GM18499 (cell line): ENCODE data around the gene YPEL1.
"Not testable (repeated sequence)": the region's sequence is repeated elsewhere in the genome, so short reads cannot be mapped to it uniquely, and the experiment has no call there.

Experiments
- ATAC-seq: cut with Tn5 transposase; IDR thresholded peaks from one replicate; pipeline ENCODE4 v1.9.1; 2021; ENCODE audit warnings: moderate number of reproducible peaks; ENCODE audit not compliant: insufficient read depth, unreplicated experiment

Gene YPEL1

DNA sequence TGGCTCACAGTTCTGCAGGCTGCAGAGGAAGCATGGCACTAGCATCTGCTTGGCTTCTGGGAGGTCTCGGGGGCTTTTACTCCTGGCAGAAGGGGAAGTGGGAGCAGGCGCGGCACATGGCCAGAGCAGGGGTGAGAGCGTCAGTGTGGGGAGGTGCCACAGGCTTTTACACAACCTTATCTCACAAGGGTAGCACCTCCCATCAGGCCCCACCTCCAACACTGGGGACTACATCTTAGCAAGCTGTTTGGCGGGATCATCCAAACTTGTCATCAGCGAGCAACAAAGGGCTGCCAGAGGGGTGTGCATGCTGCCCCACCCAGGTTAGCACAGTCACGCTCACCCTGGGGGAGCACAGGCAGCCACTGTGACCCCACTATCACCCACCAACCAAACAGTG is 18.9 kb upstream of the YPEL1 start:
- ATAC-seq = no peak

DNA sequence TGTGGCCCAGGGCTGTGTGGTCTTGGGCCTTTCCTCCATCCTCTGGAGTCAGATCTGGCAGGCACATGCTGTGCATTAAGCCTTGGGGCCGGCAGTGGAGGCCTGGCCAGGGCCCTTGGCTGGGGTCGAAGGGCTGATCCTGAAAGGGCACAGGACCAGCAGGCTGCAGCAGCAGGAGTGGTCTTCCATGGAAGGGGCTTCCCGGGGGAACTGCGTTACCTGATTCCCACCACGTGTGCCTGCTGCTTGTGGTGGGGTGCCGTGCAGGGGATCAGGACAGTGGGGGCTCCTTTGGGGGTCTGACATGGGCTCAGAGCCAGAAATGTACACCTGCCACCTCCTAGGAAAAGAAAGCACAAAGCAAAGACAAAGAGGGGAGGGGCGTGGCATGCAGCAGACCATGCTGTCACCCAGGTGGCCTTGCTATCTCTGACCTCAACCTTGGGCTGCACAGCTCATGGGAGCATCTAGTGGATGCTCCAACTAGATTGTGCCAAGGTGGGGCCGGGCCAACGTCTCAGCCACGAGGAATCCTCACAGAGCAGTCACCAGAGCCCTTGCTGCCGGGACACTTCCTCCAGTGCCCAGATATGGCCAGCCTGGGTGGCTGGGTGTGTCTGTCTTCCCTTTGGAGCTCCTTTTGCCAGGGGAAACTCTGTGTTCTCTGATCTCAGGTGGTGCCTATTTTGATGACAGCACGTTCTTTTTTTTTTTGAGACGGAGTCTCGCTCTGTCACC is 17.9 kb upstream of the YPEL1 start:
- ATAC-seq = no peak

DNA sequence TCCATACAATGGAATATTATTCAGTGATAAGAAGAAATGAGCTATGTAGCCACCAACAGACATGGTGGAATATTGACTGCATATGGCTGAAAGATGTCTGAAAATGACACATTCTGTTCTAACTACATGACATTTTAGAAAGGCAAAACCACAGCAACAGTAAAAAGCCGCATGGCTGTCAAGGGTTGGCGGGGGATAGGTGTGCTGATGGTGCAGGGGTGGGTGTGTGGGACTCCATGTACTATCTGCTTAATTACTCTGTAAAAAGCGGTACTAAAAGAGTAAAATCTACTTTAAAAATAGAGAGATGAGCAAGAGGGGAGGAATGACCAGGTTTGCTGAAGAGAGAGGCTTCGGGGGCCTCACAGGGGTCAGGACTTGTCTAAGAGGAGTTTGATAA is 16.7 kb upstream of the YPEL1 start:
- ATAC-seq = no peak

DNA sequence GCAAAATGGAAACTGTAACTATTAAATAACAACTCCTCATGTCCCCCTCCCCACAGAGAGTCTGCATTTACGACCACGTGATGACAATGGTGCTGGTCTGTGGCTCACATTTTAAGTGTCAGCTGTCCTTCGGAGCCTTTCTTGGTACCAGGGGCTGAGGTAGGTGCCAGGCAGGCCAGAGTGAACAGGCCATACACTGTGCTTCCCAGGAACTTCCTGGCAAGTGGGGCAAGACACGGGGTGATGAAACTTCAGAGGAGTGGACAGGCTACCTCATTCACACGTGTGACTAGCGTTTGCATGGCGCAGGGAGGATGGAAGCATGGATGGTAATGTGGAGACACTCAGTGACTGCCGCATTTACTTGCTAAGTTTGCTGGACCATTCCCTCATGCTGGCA is 10.4 kb upstream of the YPEL1 start:
- ATAC-seq = no peak

DNA sequence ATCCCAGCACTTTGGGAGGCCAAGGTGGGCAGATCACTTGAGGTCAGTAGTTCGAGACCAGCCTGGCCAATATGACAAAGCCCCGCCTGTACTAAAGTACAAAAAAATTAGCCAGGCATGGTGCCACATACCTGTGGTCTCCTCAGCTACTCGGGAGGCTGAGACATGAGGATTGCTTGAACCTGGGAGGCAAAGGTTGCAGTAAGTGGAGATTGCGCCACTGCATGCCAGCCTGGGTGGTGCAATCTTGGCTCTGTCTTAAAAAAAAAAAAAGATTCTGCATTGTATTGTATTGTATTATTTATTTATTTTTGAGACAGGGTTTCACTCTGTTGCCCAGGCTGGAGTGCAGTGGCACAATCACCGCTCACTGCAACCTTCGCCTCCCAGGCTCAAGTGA is 9.3 kb upstream of the YPEL1 start:
- not testable (repeated sequence) for ATAC-seq

DNA sequence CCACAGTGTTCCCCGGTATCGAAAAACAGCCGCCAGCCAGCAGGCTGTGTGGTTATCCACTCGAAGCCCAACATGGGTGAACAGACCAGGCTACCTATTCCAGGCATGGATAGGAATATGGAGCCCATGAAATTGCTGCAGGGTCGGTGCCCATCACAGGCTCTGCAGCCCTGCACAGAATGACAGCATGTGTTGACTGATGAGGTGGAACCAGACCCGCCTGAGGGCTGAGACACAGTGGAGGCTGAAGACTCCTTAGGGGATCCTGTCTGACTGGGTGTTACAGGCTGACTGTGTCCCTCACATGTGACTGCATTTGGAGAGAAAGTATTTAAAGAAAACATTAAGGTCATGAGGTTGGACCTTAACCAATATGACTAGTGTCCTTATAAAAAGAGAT is 6.2 kb upstream of the YPEL1 start:
- no peak for ATAC-seq

DNA sequence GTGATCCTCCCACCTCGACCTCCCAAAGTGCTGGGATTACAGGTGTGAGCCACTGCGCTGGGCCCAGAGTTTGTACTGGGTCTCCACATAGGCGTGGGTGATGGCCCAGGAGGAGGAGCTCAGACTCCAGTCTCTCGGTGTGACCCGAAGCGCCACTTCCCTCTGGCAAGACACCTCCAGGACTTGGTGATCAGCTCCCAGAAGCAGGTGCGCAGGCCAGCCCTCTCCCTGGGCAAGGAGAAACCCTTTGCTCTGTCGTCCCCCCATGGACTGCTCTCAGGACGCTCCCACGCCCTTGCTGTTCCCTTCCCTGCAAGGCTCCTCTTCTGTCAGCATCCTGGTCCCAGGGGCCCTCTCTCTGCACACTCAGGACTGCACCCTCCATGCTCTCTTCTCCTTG is 5.5 kb upstream of the YPEL1 start:
- ATAC-seq = no peak

DNA sequence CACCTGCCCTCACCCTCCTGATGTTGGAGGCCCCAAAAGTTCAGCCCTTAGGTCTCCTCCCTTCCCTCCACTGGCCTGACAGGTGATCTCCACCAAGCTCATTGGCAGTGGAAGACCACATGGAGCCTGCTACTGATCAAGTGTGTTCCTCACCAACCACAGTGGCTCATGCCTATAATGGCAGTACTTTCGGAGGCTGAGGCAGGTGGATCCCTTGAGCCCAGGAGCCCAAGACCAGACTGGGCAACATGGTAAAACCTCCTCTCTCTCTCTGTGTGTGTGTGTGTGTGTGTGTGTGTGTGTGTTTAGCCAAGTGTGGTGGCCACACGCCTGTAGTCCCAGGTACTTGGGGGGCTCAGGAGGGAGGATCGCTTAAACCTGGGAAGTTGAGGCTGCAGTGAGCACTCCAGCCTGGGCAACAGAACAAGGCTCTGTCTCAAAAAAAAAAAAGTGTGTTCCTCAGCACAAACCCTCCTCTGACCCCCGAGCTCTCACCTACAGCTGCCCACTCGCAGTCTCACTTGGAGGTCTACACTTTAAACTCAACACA is 4.3 kb upstream of the YPEL1 start:
- ATAC-seq = no peak

DNA sequence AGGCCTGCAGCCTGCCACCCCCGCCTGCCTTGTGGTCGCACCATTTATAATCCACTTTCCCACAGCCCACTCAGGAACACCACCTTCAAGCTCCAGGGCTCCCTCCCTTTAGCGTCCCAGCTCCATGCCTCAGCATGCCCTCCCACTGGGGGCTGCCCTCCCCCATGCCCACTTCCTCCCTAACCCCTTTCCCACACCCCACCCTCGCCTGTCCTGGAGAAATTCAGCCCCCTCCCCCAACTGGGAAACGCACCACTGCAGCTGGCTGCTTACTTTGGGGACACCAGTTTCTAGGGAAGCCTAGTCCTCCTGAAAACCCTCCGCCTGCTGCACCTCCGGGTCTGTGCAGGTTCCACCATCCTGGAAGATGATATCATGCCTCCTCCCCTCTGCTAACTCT is 3.4 kb upstream of the YPEL1 start:
- no peak for ATAC-seq

DNA sequence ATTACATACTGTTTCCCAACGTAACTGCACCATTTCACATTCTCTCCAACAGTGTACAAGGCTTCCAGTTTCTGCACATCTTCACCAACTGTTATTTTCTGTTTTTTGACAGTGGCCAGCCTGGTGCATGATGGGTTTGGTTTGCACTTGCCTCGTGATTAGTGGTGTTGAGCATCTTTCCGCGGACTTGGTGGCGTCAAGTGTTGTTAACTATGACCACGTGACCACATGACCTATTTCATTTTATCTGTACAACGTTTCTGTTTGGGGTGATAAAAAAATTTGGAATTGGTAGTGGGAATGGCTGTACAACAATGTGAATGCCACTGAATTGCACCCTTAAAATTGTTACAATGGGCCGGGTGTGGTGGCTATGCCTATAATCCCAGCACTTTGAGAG is 2.5 kb upstream of the YPEL1 start:
- ATAC-seq = no peak

DNA sequence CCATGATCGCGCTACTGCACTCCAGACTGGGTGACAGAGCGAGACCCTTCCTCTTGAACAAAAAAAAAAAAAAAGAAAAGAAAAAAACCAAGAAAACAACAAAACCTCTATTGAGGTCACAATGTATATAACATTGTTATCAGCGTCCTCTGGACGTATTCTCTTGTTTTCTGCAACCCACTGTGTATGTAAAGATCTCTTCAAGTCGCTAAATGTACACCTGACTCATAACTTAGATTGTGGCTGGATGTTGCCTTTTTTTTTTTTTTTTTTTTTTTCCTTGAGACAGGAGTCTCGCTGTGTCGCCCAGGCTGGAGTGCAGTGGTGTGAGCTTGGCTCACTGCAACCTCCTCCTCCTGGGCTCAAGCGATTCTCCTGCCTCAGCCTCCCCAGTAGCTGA is 1.4 kb upstream of the YPEL1 start:
- no peak for ATAC-seq

DNA sequence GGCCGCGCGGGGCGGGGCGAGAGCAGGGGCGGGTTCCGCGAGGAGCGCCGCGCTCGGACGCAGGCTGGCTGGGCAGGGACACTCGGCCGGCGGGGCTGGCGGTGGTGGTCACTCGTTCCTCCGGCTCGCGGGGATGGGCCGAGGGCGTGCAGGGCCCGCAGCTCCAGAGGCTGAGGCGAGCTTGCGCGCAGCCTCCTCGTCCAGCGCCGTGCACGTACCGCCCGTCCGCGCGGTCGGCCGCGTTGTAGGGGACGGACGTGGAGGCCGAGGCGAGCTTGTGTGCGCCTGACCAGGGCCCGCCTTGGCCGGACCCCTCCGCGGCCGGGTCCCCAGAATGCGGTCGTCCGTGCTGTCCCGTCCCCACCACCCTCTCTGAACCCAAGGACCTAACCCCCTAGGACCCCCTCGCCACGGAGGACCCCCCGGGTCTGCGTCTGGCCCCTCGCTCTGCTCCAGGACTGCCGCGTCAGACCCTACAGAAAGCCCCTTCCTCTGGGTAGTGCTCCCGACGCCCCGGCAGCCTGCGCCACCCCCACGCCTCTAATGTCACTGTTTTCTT is 569 bp upstream of the YPEL1 start:
- ATAC-seq = no peak

DNA sequence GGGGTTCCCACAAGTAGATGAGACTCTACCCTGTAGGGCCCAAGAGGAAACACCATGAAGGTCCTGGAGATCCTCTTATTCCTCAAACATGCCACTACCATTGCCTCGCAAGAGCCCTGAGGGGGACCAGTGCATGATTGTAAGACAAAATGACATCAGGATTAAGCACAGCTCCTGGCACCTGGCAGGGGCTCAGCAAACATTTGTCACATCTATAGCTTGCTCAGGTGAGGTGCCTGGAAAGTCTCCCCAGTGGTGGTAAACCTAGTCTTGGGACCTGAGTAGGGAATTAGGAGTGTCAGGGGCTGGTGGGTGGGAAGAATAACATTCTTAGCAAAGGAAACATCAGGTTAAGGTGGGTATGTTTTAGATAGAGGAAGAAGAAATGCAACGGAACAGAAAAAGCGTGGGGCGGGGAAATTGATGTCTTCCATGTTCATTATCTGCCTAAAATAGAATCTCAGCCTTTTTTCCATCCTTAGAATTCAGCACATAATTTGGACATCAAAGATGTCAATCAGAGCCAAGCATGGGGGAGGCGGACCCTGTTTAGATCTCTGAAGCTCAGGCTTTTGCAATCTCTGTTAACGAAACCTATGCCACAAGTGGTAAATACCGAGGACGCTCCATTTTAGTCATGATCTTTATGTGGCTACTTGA is 924 bp downstream of the YPEL1 start:
- no peak for ATAC-seq

DNA sequence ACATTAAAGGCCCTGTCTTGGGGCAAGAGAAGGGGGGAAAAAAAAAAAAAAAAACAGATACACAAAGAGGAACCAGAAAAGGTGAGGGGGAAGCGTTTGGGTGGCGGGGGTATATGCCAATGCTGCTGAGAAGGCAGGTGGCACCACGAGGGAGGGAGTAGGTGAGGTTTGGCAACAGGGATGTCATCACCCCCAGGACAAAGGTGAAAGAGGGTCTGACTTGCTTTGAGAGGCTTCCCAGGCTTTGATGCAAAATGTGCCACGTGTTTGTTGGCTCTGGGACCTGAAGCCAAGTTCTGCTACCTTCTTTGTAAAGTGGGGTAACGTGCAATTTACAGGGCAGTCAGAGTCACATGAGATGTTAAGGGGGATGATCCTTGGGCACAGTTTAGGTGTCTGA is 4.1 kb downstream of the YPEL1 start:
- ATAC-seq = no peak

DNA sequence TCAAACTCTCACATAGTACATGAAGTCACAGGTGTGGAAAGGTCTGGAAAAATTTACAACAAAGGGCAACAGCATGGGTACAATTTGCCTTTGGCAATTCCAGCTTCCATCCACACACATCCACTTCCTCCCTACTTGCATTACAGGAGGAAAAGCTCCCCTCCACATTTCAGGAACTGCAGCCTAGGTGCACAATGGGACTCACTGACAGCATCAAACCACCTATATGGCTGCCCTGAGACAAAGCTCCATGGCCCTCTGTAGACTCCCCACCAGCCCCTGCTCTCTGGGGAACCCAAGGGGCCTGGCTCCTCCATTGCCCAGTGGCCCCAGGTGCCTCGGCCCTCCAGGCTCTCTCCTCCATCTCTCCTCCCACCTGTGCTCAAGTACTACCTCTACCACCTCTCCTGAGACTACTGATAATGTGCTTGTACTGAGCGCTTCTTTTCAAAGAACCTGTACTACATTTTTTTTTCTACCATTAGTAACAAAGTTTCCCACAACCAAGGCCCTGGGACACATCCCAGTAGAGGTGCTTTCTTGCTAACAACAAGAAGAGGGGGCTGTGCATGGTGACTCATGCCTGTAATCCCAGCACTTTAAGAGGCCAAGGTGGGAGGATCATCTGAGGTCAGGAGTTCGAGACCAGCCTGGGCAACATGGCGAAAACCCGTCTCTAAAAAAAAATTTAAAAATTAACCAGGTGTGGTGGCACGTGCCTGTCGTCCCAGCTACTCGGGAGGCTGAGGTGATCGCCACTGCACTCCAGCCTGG is 4.9 kb downstream of the YPEL1 start:
- ATAC-seq = no peak

DNA sequence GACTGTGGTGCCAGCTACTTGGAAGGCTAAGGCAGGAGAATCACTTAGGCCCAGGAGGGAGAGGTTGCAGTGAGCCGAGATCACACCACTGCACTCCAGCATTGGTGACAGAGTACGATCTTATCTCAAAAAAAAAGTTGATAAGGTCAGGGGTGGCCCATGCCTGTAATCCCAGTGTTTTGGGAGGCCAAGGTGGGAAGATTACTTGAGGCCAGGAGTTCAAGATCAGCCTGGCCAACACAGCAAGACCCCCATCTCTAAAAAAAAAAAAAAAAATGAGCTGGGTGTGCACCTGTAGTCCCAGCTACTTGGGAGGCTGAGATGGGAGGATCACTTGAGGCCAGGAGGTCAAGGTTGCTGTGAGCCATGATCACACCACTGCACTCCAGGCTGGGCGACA is 6.4 kb downstream of the YPEL1 start:
- not testable (repeated sequence) for ATAC-seq

DNA sequence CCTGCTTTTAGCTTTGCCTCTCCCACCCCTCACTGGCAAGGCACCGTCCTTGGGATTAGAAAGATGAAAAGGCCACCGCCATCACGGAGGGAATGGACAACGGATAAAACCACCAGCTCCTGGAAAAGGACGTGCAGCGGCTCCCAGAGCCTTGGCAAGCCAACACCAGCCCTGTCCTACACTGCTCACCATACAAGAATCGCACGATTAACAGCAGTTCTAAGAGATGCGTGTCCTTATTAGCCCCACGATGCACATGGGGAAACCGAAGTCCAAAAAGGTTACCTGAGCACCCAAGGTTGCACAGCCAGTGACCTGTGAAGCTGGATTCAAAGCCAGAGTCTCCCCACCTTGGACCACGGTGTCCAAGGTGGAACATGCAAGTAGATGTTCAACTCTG is 7.3 kb downstream of the YPEL1 start:
- no peak for ATAC-seq

DNA sequence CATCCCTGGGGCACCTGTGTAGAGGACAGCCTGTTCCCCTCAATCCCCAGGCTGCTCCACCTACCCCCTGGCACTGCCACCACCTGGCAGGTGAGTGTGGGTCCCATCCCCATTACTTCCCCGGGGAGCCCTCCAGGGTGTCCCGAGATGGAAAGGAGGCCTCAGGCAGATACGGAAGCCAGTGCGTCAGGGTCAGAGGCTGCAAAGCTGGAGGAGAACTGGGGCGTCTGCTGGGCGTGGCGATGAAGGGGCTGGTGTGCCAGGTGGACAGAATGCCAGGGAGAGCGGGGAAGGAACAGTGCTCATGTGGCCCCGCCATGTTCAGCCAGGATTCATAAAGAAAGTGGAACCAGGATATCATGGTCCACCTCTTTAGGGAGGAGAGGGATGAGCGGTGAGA is 7.8 kb downstream of the YPEL1 start:
- no peak for ATAC-seq

DNA sequence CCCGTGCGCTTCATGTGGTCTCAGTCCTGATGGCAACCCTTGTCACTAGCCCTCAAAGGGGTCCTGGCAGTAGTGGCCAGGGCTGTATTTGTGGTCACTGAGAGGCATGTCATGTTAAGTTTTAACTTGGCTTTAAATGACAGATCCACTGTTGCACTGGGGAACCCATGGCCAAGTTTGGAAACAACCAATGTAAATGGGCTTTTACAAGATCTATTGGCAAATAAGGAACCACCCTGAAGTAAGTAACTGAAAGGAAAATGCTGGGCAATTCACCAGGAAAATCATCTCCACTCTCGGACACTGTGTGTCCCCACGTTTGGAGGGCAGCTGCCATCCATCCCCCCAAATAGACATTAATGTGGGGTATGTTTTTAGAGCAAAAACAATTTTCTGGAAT is 8.4 kb downstream of the YPEL1 start:
- no peak for ATAC-seq

DNA sequence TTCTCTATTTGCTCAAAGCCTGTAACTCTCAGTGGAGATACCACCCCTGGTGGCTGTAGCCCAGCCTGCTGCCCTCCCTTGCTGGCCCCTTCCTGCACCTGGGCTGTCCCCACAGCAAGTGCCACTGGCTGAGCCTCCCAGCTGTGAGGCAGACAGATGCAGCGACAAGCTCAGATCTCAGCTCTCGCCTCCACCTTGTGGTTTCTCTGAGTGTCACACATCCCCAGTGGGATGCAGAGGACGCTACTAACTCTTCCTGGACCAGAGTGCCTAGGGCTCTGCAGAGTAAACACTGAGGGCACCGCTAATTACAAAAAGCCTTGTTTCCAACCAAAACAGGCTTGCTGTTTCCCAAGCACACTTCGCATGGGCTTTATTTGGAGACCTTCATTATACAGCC is 8.9 kb downstream of the YPEL1 start:
- ATAC-seq = no peak
